Stimulated activated CD8-positive, alpha-beta memory T cell treated with anti-CD3 and anti-CD28 coated beads, Interleukin-15, amount 100 ng/mL, for 1 hour (primary cell): ENCODE data around the gene IQSEC2.

Experiments used
- DNase-seq: peaks from one replicate; pipeline ENCODE4 v3.0.0-alpha.2; 2020; ENCODE audit warnings: low read depth

IQSEC2 gene

DNA sequence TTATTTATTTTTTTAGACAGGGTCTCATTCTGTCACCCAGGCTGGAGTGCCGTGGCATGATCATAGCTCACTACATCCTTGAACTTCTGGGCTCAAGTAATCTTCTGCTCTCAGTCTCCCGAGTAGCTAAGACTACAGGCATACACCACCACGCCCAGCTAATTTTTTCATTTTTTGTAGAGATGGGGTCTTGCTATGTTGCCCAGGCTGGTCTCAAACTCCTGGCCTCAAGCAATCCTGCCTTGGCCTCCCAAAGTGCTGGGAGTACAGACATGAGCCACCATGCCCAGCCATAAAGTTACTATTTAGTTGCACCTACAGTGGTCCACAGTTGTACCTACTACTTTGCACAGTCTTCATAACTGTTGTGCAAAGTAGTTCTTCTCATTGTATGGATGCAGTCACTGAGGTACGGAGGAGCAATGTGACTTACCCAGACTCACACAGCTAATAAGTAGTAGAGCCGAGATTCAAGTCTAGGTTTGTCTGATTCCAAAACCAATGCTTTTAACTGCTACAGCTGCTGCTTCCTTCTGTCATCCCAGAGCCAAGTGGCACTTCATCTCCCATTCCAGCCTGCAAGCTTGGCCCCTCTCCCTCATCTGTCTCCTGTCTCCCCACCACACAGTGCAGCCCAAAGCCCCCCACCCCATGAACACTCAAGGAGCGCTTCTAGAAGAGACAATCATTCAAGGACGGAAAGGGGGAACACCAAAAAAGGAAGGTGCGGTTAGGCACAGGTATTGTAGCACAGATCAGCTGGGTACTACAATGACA, 24.0 kb upstream of the IQSEC2 start:
- DNase-seq = no peak

DNA sequence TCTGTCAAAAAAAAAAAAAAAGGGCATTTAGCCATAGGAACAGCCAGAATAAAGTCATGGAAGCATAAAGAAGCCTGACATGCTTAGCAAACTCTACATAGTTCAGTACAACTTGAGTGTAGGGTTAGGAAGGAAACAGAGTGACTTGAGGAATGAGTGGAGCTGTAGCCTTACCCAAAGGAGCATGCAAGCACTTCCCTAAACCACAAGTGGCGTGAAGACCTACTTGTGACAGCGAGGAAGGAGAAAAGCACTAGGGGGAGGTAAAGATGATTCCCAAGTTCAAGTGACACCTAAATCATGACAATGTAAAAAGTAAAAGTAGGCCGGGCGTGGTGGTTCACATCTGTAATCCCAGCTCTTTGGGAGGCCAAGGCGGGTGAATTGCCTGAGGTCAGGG, 21.8 kb upstream of the IQSEC2 start:
- DNase-seq = no peak

- DNase-seq = no peak
Observed at GRCh38 chrX:53300157-53300556, 18.8 kb upstream of the IQSEC2 start.

DNA sequence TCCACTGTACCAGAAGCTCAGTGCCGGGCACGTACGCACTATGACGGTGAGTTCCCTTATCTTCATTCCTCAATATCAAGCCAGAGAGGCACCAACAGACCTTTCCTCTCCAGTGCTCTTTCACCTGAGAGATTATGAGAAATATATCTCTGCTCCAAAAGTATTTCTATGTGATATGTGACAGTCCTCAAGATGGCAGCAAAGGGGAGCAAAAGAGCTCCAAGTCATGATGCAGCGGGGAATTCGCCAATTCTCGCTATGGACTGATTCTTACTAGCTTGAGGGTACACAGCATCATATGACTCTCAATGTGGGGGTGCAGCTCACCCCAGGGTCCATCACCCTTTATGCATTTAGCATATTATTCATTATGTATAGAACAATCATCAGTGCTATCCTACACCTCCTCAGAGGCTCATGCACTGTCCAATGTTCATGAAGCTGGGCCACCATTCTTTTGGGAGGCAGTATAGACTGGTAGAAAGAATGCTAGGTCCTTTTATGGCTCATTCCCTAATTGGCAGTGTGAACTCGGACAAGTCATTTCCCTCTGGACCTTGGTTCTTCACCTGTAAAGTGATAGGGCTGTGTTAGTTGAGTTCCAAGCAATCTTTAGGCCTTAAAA, 12.8 kb upstream of the IQSEC2 start:
- DNase-seq = no peak

DNA sequence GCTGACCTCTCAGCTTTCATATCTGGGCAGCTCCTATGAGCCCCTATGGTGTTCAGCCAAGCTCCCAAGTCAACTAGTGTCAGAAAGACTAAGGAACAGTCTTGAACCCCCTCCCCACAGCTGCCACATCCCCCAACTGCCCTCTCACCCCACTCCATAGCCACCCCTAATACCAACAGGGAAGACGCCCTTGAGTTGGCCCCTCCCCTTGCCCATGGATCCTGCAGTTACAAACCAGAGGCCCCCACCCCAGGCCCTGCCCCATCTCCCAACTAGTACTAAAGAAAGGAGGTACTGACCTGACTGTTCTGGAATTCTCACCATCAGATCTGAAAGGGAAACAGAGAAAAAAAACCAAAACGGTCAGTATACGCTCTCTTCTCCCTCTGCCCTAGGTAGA, 10.2 kb upstream of the IQSEC2 start:
- no peak for DNase-seq

- no peak for DNase-seq
Observed at GRCh38 chrX:53290441-53291041, 9.2 kb upstream of the IQSEC2 start.

DNA sequence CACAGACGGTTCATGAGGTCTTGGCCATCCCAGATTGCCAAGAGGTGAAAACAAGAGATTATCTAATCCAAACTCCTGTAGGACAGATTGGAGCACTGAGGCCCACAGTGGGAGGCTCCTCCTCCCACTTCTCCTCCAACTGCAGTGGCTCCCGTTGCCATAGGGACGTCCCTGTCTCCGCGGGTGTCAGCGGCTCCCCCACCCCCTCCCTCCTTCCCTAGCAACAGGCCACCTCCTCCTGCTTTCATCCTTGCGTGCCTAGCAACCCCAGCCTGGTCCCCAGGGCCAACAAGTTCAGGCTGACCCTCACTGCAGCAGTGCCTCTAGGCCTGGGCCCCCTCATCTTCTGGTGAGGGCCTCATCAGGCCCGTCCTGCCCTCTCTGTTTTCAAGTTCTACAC, 6.8 kb upstream of the IQSEC2 start:
- DNase-seq = no peak

DNA sequence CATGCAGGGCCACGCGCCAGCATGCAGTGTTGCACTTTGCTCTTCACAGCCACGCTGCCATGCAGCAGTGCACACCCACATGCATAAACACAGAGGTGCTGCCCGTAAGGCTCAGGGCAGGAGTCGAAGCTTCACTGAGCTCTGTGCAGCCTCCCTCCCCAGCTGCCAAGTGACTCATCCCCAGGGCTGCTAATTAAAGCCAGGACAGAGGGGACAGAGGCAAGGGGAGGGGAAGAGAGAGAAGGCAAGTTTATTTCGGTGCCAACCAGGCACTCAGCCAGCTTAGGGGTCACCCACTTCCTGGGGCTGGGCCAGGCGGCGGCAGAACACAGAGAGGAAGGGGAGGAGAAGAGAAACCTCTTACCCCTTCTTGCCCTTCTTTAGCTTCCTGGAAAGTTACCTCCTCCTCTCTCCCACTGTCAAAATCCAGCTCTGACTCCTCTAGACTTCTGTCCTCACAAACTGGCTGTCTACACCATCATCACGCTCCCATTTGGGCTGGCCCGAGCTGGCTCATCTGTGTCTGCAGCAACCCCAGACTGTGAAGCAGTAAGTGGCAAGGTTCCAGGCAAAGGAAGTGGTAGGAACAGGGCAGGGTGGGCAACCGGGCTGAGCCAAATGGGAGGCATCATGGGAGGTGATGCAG, 6.2 kb upstream of the IQSEC2 start:
- no peak for DNase-seq

DNA sequence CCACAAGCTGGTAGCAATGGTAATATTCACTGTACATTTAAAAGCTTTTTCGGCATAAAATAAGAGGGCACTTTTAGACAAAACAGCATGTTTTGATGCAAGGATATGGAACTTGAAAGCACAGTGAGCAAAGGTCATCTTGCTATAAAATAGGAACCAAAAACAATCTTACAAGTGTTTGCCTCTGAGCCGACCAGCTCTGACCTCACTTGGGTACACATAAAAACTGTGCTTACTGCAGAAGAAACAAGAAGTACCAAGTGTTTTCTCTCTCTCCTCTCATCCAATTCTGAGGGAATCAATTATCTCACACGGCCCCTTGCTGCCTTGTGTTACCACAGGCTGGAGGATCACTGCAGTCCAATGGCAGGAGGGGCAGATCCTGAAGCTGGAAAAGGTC, 4.8 kb upstream of the IQSEC2 start:
- DNase-seq = no peak

DNA sequence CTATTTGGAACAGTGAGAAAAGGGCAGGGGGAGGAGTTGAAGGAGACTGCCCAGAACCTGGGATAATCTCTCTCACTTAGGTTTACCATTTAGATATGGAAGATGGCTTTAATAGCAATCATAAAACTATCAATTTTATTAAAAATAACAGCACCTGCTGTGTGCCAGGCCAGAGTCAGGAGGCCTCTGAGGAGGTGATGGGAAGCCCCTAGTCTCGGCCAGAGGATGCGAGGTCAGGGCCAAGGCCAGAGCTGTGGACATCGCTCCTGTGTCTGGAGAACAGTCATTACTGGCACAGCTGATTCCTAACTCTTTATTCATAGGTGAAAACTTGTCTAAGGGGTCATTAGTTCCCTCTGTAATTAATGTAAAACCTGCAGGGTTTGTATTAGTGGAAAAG, 4.2 kb upstream of the IQSEC2 start:
- DNase-seq = no peak

DNA sequence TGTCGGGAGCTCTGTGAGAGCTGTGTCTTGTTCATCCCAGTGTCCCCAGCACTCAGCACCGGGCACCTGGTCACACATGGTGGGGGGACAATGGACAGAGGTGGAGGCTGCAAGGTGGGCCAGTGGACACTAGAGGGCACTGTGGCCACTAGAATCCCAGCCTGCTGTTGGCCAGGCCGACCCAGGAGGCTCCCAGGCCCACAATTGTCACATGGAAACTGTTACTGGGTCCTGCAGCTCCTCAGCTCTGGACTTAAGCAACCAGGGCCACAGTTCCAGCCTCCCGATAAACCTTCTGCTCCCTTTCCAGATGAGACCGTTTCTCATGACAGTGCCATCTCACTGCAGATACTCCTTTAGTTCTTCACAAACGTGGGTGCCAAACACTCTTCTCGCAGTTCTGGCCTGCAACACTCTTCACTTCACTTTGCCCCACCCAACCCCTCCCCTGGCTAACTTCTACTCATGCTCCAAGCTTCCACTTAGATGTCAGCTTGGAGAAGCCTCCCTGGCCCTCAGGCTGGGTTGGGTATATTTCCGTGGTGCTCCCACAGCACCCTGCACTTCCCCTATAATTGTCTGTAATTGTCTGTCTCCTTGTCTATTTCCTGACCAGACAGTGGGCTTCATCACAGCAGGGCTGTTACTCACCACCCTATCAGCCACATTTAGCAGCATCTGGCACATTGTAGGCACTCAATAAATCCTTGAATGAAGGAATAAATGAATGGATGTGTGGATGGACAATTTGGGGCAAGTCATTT, 3.5 kb upstream of the IQSEC2 start:
- DNase-seq = no peak

DNA sequence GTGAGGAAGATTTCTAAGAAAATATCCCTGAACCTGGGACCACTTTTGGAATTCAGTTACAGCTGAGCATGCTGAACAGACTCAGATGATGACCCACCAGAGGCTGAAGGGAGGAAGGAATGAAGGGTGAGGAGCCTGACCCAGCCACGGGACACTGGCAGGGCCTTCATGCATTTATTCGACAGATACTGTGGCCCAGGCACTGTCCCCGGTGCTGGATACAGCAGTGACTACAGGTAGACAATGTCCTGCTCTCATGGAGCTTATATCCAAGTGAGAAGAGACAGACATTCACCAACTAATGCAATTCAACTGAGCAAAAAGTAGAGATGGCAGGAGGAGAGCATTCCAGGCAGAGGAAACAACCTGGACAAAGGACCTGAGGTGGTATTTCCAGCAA, 2.2 kb upstream of the IQSEC2 start:
- DNase-seq = no peak

- no peak for DNase-seq
Observed at GRCh38 chrX:53283099-53283498, 1.7 kb upstream of the IQSEC2 start.

GRCh38 chrX:53281963-53282695, 745 bp upstream of the IQSEC2 start:
- no peak for DNase-seq

GRCh38 chrX:53280331-53281320, 758 bp downstream of the IQSEC2 start:
- DNase-seq = no peak

GRCh38 chrX:53279296-53280237, 1.8 kb downstream of the IQSEC2 start:
- no peak for DNase-seq

DNA sequence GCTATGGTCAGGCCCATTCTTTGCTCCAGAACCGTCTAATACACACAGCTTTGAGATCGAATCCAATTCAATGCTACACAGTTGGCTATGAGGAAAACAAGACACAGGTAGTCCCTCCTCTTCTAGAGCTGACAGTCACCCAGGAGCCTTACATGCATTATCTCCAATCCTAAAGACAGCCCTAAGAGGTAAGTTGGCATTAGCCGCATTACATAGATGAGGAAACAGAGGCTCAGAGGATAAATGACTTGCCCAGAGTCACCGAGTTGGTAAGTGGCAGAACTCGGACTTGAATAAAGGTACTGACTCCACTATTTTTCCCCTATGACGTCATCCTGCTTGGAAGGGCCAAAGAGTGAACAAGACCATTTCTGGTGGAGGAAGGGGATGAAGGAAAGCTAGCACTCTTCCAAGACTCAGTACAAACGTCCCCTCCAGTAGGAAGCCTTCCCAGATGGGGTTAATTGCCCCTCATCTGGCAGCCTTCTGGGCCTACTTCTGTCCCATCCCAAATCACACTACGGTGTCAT, 8.5 kb downstream of the IQSEC2 start:
- DNase-seq = no peak

- no peak for DNase-seq
Observed at GRCh38 chrX:53269536-53270107, 11.8 kb downstream of the IQSEC2 start.

GRCh38 chrX:53268173-53268572, 13.2 kb downstream of the IQSEC2 start:
- DNase-seq = no peak
